ENCODE results near the gene PAPLN. TPM values are rescaled to one million over a fixed set of nuclear protein-coding genes. Genes with fewer than 3 reads are reported as not detected.

PAPLN gene
- total RNA-seq, 3 donors from 2014 or later = 19.7 to 29.9 (median 23.8) TPM

- intact Hi-C loops (cut with DNase I; ENCODE audit: low total_unique reads) = no loop called here
- Histone ChIP-seq H3K4me1 (no peaks in the 10 kb centered on the region), H3K9me3 (no peaks in the 10 kb centered on the region), H3K27me3 (no peaks in the 10 kb centered on the region), H3K4me3 (no peak overlapping the region), H3K36me3 (no peaks in the 10 kb centered on the region), H3K27ac (no peak overlapping the region)
- DNase-seq (ENCODE audit: low spot score in 2 of 2) = no peak
- TF ChIP-seq POLR2A (IDR thresholded peaks at IDR 0.05) = no peak
- no peak for TF ChIP-seq POLR2AphosphoS5 (IDR thresholded peaks at IDR 0.05)
- TF ChIP-seq CTCF (IDR thresholded peaks at IDR 0.05) = no peak
Measured at GRCh38 chr14:73249108-73249507, 11.8 kb downstream of the PAPLN start.

GRCh38 chr14:73249564-73250316, 12.4 kb downstream of the PAPLN start:
- Histone ChIP-seq H3K9me3 (no peaks in the 10 kb centered on the region), H3K27me3 (no peaks in the 10 kb centered on the region), H3K4me1 (no peaks in the 10 kb centered on the region), H3K4me3 (no peak overlapping the region), H3K27ac (no peak overlapping the region), H3K36me3 (no peaks in the 10 kb centered on the region)
- intact Hi-C loops (cut with DNase I; ENCODE audit: low total_unique reads) = no loop called here
- no peak for DNase-seq (ENCODE audit: low spot score in 2 of 2)
- TF ChIP-seq CTCF (IDR thresholded peaks at IDR 0.05) (no peak), POLR2AphosphoS5 (IDR thresholded peaks at IDR 0.05) (no peak), POLR2A (IDR thresholded peaks at IDR 0.05) (no peak)

- intact Hi-C loops (cut with DNase I; ENCODE audit: low total_unique reads) = no loop called here
- Histone ChIP-seq H3K4me1 (no peaks in the 10 kb centered on the region), H3K36me3 (no peaks in the 10 kb centered on the region), H3K4me3 (no peak overlapping the region), H3K27ac (no peak overlapping the region), H3K9me3 (no peaks in the 10 kb centered on the region), H3K27me3 (no peaks in the 10 kb centered on the region)
- TF ChIP-seq CTCF (IDR thresholded peaks at IDR 0.05) = no peak
- DNase-seq (ENCODE audit: low spot score in 2 of 2) = no peak
Measured at GRCh38 chr14:73250317-73250713, 13.0 kb downstream of the PAPLN start.

GRCh38 chr14:73250781-73251500, 13.6 kb downstream of the PAPLN start:
- no peaks in the 10 kb centered on the region for H3K9me3 ChIP-seq
- no peaks in the 10 kb centered on the region for H3K4me1 ChIP-seq
- no peak for DNase-seq (ENCODE audit: low spot score in 2 of 2)
- H3K36me3 ChIP-seq = no peaks in the 10 kb centered on the region
- no peaks in the 10 kb centered on the region for H3K27me3 ChIP-seq
- no peak overlapping the region for H3K4me3 ChIP-seq
- TF ChIP-seq POLR2A (IDR thresholded peaks at IDR 0.05) = no peak
- no peak for TF ChIP-seq CTCF (IDR thresholded peaks at IDR 0.05)
- TF ChIP-seq POLR2AphosphoS5 (IDR thresholded peaks at IDR 0.05) = no peak
- no peak overlapping the region for H3K27ac ChIP-seq
- intact Hi-C loops (cut with DNase I; ENCODE audit: low total_unique reads) = no loop called here

GRCh38 chr14:73251516-73252215, 14.4 kb downstream of the PAPLN start:
- DNase-seq (ENCODE audit: low spot score in 2 of 2) = no peak
- Histone ChIP-seq H3K36me3 (no peaks in the 10 kb centered on the region), H3K4me3 (no peak overlapping the region), H3K27me3 (no peaks in the 10 kb centered on the region), H3K4me1 (no peaks in the 10 kb centered on the region), H3K27ac (no peak overlapping the region), H3K9me3 (no peaks in the 10 kb centered on the region)
- intact Hi-C loops (cut with DNase I; ENCODE audit: low total_unique reads) = no loop called here
- TF ChIP-seq CTCF (IDR thresholded peaks at IDR 0.05) (no peak), POLR2A (IDR thresholded peaks at IDR 0.05) (no peak), POLR2AphosphoS5 (IDR thresholded peaks at IDR 0.05) (no peak)
